ENCODE measurements around the gene RTP2. TPM values are rescaled to one million over a fixed set of nuclear protein-coding genes. Genes with fewer than 3 reads are reported as not detected.

Gene RTP2
- total and polyA plus RNA-seq, 9 of the 15 experiments (the other 6 are each of a cell fraction or from before 2014, with no cell fraction given): not detected

- TF ChIP-seq ZNF592 (IDR thresholded peaks at IDR 0.05) (no peak), THAP12 (CRISPR knock-in tag; IDR thresholded peaks at IDR 0.05) (no peak), CBFA2T3 (IDR thresholded peaks at IDR 0.05) (peak; percentile 18; the same call in 1 of the 2 replicates), PCBP1 (IDR thresholded peaks at IDR 0.05; ENCODE audit: low read depth, low read length, poor library complexity, severe bottlenecking) (no peak), EGR1 (conservative IDR thresholded peaks at IDR 0.05) (peak; percentile 54), RAD21 (CRISPR knock-in tag; conservative IDR thresholded peaks at IDR 0.05 in 1 of 2, IDR thresholded peaks at IDR 0.05 in 1 of 2) (peak; percentile 92 to 95), PATZ1 (CRISPR knock-in tag; IDR thresholded peaks at IDR 0.05; ENCODE audit: borderline replicate concordance) (no peak)
These were observed 23.6 kb downstream of the RTP2 start (continued) for GRCh38 chr3:187678726-187679268.

All from K562 (cell line).